ENCODE results near the gene CFAP161.
"Not testable (repeated sequence)": the region's sequence is repeated elsewhere in the genome, so short reads cannot be mapped to it uniquely, and the experiment has no call there.

CFAP161 gene

DNA sequence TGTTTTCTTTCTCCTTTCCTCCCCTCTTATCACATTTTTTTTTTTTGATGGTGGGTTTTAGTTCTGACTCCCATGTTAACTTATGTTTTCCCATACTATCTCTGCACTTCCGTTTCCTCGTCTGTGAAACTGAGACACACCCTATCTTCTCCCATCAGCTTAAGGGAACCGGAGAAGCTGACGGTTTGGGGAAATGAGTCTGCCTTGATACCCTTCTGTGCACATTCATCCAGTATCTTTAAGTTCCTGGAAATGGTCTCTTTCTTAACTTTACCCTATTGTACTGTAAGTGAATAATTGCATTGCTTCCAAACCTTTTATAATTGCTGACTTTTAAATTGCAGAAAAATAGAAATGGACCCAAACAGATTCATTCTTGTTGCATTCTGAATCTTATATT is 26.2 kb upstream of the CFAP161 start:
- DNase-seq (ENCODE audit: low spot score): no peak

DNA sequence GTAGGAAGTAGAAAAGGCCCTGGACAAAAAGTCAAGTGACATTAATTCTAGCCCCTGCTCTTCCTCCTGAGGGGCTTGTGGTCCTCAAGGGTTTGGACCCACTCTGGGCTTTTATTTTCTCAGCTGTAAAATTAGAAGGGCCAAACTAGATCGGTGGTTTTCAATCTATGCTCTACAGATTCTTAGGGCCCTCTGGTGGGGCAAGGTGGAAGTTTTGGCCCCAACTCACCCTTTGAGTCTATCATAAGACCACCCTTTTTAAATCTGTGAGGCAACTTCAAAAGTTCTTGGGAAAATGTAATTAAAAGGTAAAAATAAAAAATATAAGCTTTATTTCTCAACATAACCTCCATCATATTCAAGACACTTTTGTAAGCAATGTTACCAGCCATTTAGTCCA is 25.6 kb upstream of the CFAP161 start:
- DNase-seq (ENCODE audit: low spot score): no peak

DNA sequence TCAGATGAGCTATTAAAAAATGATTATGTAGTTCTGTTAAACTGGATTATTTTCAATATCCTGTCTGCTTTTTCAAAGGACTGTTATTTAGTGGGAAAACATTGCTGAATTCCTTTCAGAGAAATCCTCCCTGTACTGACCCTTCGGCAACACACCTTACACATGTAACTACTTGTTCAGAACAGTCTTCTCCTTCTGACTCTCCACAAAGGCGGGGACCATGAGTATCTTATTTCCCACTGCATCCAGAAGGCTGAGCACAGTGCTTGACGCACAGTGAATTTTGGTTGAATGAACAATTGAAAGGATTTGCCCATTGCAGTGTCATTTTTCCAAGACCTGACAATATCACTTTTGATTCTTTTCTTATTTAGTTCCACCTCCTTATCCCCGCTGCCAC is 23.1 kb upstream of the CFAP161 start:
- DNase-seq (ENCODE audit: low spot score): no peak

DNA sequence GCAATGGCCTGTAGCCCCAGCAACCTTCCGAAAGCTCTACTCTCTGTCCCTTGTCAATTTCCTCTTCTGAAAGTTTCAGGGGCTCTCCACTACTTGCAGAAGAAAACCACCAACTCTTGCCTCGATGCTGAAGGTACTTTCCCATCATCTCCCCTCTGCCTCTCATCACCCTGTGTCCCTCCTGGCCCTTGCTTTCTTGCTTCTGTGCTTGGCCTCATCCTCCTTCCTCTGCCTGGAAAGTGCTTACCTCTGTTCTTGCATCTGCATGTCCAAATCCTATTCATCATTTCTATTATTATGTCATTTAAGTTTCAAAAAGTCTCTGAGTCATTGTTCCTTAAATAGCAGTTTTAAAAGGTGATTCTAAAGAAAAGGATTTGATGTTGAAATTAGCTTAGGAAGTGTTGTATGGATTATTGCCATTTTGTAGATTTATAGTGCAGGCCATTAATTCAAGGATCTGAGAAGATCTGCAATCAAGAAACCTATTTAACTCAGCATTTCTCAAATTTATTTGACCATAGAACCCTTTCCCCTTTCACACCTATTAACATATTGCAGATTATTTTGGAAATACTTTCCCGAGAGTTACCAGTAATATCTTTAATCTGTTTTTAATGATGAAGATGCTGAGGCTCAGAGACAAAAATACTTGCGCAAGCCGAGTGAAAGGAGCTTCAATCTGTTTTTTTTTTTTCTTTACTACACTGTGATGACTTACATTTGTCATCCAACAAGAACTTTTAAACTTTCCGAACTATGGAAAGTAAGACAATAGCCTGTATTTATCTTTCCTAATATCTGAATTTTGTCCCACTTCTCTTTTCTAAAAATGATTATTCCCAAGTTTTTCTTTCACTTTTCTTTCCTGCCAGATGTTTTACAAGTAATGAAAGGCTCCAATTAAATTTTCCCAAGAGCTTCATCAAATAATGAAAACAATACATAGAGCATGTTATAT is 22.3 kb upstream of the CFAP161 start:
- no peak for DNase-seq (ENCODE audit: low spot score)

DNA sequence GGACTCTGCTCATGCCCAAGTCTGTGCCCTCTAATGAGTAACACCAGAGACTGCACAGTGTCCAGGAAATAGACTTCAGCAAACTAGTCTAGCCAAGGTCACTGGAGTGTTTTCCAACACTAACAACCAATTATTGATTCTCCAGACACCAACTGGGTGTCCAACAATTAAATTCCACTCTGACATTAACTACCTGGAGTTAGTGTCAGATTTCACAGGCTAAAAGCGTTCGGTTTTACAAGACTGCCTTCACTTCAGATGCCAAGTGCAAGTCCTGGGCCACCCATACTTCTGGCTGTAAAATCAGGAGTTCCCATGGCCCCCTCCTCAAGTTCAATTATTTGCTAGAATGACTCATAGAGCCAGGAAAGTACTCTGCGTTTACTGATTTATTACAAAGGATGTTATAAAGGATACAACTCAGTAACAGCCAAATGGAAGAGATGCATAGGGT is 20.8 kb upstream of the CFAP161 start:
- DNase-seq (ENCODE audit: low spot score): no peak

- no peak for DNase-seq (ENCODE audit: low spot score)
Observed at GRCh38 chr15:81113861-81114291, 20.2 kb upstream of the CFAP161 start.

DNA sequence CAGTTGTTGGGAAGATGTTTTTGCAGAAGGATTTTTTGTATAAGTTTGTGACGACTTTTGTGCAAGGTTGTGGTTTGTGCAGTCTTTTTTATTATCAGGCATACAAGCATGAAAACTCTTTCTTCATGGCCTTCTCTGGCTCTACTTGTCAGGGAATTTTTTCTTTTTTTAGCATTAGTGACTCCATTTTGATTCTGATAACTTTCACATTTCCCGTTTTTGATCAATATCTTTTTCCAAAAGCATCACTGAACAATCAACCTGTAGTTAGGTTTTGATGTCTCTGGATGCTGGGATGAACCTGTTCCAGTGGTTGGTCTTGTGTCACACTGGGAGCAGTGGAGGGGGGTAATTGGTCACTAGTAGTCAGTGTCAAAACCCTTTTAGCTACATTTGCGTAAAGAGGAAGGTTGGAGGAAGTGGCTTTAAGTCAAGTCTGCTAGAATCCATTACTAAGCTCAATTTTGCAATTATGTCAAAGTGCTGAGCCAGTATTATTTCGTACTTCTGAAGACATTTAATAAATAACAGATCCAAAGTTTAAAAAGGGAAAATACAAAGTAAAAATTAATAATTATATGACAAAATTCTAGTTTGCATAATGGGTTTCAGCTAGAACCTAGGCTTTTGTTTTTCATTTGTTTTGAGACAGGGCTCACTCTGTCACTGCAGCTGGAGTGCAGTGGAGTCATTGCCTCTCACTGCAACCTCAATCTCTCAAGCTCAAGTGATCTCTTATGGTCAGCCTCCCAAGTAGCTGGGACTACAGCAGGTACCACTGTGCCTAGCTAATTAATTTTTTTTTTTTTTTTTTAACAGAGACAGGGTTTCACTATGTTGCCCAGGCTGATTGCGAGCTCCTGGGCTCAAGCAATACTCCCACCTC is 18.8 kb upstream of the CFAP161 start:
- no peak for DNase-seq (ENCODE audit: low spot score)

GRCh38 chr15:81117136-81117535 is 16.9 kb upstream of the CFAP161 start:
- DNase-seq (ENCODE audit: low spot score): no peak

GRCh38 chr15:81117581-81117980 is 16.5 kb upstream of the CFAP161 start:
- DNase-seq (ENCODE audit: low spot score): no peak

DNA sequence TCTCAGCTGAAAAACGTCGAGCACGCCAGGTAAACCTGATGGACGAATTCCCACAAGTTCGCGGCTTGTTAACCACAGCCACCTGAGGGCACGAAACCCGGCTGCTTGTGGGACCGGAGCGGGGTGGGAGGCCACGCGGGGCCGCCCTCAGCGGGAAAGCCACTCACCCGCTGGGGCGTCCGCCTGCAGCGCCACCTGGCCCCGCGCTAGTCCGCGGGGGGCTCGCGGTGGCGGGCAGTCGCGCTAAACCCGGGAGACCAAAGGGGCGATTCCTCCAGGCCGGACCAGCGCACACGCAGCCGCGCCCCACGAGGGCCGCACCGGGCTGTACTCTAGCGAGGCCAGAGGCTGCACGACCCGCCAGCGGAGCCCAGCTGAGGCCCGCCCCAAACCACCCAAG is 15.7 kb upstream of the CFAP161 start:
- DNase-seq (ENCODE audit: low spot score): no peak

- DNase-seq (ENCODE audit: low spot score): no peak
Observed at GRCh38 chr15:81120069-81120468, 14.0 kb upstream of the CFAP161 start.

DNA sequence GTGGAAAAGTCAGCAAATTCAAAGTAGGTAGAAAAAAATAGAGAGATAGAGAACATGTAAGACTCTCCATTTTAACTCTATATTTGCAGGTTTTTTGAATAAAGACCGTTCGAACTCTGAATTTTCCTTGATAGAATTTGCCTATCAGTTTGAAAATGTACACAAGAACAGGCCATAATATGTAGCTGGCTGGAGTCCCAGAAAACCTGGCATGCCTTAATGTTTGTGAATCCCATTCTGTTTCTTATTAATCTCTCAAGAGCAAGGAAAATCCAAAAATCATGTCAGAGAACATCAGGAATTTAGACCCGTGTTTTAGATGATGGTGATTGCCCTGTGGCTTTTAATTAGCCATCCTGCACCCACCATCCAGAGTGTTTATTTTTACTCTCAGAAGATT is 7.2 kb upstream of the CFAP161 start:
- no peak for DNase-seq (ENCODE audit: low spot score)

DNA sequence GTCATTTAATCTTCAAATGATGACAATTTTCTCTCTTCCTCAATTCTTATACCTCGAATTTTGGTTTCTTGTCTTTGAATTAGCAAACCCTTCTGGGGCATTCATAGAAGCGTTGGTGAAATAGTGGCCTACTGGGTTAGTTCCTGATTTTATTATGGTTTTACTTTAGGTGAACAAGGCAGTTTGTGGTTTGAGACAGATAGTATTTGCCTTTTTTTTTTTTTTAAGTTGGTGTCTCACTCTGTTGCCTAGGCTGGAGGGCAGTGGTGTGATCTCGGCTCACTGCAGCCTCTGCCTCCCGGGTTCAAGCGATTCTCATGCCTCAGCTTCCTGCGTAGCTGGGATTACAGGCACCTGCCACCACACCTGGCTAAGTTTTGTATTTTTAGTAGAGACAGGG is 7.4 kb downstream of the CFAP161 start:
- not testable (repeated sequence) for DNase-seq (ENCODE audit: low spot score)

- peak; percentile 25 for DNase-seq (ENCODE audit: low spot score)
Observed at GRCh38 chr15:81146006-81146405, 11.9 kb downstream of the CFAP161 start.

DNA sequence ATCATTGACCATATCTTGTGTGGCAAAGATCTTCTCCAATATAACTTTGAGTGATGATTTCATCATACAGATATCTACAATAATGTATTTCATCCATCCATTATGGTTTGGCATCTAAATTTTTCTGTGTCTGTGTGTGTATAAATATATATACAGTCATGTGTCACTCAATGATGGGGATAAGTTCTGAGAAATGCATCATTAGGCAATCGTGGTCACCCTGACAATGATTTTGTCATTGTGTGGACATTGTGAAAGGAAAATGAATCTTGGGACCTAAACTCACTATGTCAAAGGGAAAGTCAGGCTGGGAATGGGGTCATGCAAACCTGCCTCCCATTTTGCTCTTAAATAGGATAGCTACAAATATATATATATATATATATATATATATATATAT is 12.4 kb downstream of the CFAP161 start:
- DNase-seq (ENCODE audit: low spot score): no peak

DNA sequence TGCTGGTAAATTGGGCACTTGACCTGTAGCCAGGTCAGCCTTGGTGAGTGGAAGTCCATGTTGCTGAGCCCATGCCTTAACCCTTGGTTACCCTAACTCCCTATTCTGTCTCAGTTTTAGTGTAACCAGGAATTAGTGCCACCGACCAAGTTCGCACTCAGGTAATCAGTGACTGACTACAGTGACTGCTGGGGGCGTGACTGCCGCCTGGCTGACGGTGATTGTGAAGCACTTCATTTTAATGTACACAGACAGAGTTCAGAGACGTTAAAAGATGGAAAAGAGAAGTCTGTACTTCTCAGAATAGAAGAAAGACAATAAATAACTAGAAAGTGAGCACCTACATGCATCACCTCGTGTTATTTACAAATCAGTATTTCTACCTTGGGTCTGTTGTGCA is 17.3 kb downstream of the CFAP161 start:
- DNase-seq (ENCODE audit: low spot score): no peak

- DNase-seq (ENCODE audit: low spot score): no peak
Observed at GRCh38 chr15:81152339-81152738, 18.3 kb downstream of the CFAP161 start.

- no peak for DNase-seq (ENCODE audit: low spot score)
Observed at GRCh38 chr15:81152799-81153198, 18.7 kb downstream of the CFAP161 start.

- DNase-seq (ENCODE audit: low spot score): peak; percentile 30
Observed at GRCh38 chr15:81155375-81156218, 21.5 kb downstream of the CFAP161 start.

DNA sequence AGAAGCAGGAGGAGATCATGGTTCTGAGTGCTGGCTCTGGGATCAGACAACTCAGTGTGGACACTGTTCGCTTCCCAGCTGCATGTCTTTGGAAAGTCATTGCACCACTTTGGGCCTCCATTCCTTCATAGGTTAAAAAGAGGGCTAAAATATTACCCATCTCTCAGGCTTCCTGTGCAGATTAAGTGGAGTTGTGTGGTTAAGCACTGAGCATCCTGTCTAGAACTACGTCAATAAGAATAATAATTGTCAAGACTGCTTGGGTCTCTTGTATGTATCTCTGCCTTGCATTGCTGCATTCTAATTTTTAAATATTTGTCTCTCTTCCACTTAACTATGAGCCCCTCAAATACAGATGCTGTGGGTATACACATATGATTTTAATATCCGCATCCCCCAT is 22.3 kb downstream of the CFAP161 start:
- DNase-seq (ENCODE audit: low spot score): no peak

DNA sequence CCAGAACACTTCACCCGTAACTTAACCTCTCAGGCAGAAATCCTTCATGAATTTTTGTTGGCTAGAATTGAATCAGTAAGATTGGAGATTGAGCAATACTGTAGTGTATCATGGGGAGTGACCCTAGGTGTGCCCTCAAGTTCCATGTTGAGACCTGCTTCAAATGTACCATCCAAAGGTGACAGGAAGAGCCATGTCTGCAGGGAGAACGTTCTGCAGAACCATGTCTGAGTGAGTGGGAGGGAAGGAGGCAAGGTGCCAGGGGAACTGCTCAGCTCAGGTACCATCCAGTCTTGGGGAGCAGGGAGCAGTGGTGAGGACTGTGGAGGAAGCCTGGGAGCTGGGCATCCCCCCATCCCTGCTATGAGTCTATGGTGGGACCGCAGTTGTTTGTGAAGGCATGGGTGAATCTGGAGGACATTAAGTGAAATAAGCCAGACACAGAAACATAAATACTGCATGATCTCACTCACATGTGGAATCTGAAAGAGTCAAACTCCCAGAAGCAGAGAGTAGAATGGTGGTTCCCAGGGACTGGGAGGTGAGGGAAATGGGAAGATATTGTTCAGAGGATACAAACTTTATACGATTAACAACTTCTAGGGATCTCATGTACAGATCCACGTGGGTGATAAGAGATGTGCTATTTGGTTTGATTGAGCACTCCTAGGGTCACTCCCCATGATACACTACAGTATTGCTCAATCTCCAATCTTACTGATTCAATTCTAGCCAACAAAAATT is 23.3 kb downstream of the CFAP161 start:
- DNase-seq (ENCODE audit: low spot score): no peak

Data from COLO829 (cell line).